ENCODE results near the gene EI24. TPM values are rescaled to one million over a fixed set of nuclear protein-coding genes. Genes with fewer than 3 reads are reported as not detected.

The EI24 gene
- total and polyA plus RNA-seq, 2 donors (not counting 1 experiment from before 2014, with no cell fraction given), result 94.6 to 180 TPM

GRCh38 chr11:125603207-125603606 lies 33.9 kb downstream of the EI24 start:
- peaks cover 4% of the 10 kb centered on the region for H3K4me1 ChIP-seq (ENCODE audit: control insufficient read depth, extremely low read depth, insufficient read depth, low read length)
- H4K20me1 ChIP-seq (ENCODE audit: control insufficient read depth, extremely low read depth, insufficient read depth, low read length), result no peaks in the 10 kb centered on the region
- peaks cover 24% of the 10 kb centered on the region for H3K36me3 ChIP-seq (ENCODE audit: control insufficient read depth, insufficient read depth, low read length)
- H3K9me3 ChIP-seq (ENCODE audit: control insufficient read depth, insufficient read depth, low read depth, low read length), result no peaks in the 10 kb centered on the region
- no peak for TF ChIP-seq EZH2 (IDR thresholded peaks at IDR 0.05; ENCODE audit: low read length, missing control alignments)
- TF ChIP-seq CTCF (conservative IDR thresholded peaks at IDR 0.05 in 1 of 2, IDR thresholded peaks at IDR 0.05 in 1 of 2; ENCODE audit: low read depth in 1 of 2, low read length in 2 of 2), result no peak
- no peak overlapping the region for H3K4me3 ChIP-seq (replicated peaks in 1 of 4; ENCODE audit: control extremely low read depth in 1 of 4, insufficient read depth in 1 of 4, low read depth in 3 of 4, low read length in 4 of 4)
- no peak overlapping the region for H3K9ac ChIP-seq (ENCODE audit: insufficient read depth, low read length)
- H2AFZ ChIP-seq (ENCODE audit: low read length), result no peak overlapping the region
- no peak overlapping the region for H3K27ac ChIP-seq (ENCODE audit: insufficient read depth, low read length)
- DNase-seq (ENCODE audit: low read depth in 2 of 2), result peak; percentile 17 to 46
- H3K27me3 ChIP-seq (ENCODE audit: control insufficient read depth, insufficient read depth, low read length), result no peaks in the 10 kb centered on the region
- H3K4me2 ChIP-seq (ENCODE audit: extremely low read depth, insufficient read depth, low read length), result no peak overlapping the region
- peaks cover 9% of the 10 kb centered on the region for H3K79me2 ChIP-seq (ENCODE audit: control insufficient read depth, insufficient read depth, low read length)

- H3K9ac ChIP-seq (ENCODE audit: insufficient read depth, low read length), result no peak overlapping the region
- no peak overlapping the region for H3K4me2 ChIP-seq (ENCODE audit: extremely low read depth, insufficient read depth, low read length)
- H3K79me2 ChIP-seq (ENCODE audit: control insufficient read depth, insufficient read depth, low read length), result peaks cover 3% of the 10 kb centered on the region
- H3K36me3 ChIP-seq (ENCODE audit: control insufficient read depth, insufficient read depth, low read length), result peaks cover 22% of the 10 kb centered on the region
- no peaks in the 10 kb centered on the region for H3K9me3 ChIP-seq (ENCODE audit: control insufficient read depth, insufficient read depth, low read depth, low read length)
- H4K20me1 ChIP-seq (ENCODE audit: control insufficient read depth, extremely low read depth, insufficient read depth, low read length), result no peaks in the 10 kb centered on the region
- no peak for DNase-seq (ENCODE audit: low read depth in 2 of 2)
- no peak overlapping the region for H3K4me3 ChIP-seq (replicated peaks in 1 of 4; ENCODE audit: control extremely low read depth in 1 of 4, insufficient read depth in 1 of 4, low read depth in 3 of 4, low read length in 4 of 4)
- H3K27ac ChIP-seq (ENCODE audit: insufficient read depth, low read length), result no peak overlapping the region
- H3K27me3 ChIP-seq (ENCODE audit: control insufficient read depth, insufficient read depth, low read length), result no peaks in the 10 kb centered on the region
- H3K4me1 ChIP-seq (ENCODE audit: control insufficient read depth, extremely low read depth, insufficient read depth, low read length), result peaks cover 4% of the 10 kb centered on the region
- TF ChIP-seq EZH2 (IDR thresholded peaks at IDR 0.05; ENCODE audit: low read length, missing control alignments) (no peak), CTCF (conservative IDR thresholded peaks at IDR 0.05 in 1 of 2, IDR thresholded peaks at IDR 0.05 in 1 of 2; ENCODE audit: low read depth in 1 of 2, low read length in 2 of 2) (no peak)
- H2AFZ ChIP-seq (ENCODE audit: low read length), result no peak overlapping the region
Measured at GRCh38 chr11:125605417-125605816, 36.1 kb downstream of the EI24 start.

- H3K27ac ChIP-seq (ENCODE audit: insufficient read depth, low read length), result no peak overlapping the region
- no peaks in the 10 kb centered on the region for H3K9me3 ChIP-seq (ENCODE audit: control insufficient read depth, insufficient read depth, low read depth, low read length)
- H4K20me1 ChIP-seq (ENCODE audit: control insufficient read depth, extremely low read depth, insufficient read depth, low read length), result no peaks in the 10 kb centered on the region
- H3K36me3 ChIP-seq (ENCODE audit: control insufficient read depth, insufficient read depth, low read length), result peaks cover 22% of the 10 kb centered on the region
- no peak for DNase-seq (ENCODE audit: low read depth in 2 of 2)
- H3K4me2 ChIP-seq (ENCODE audit: extremely low read depth, insufficient read depth, low read length), result no peak overlapping the region
- no peak overlapping the region for H3K4me3 ChIP-seq (replicated peaks in 1 of 4; ENCODE audit: control extremely low read depth in 1 of 4, insufficient read depth in 1 of 4, low read depth in 3 of 4, low read length in 4 of 4)
- H3K4me1 ChIP-seq (ENCODE audit: control insufficient read depth, extremely low read depth, insufficient read depth, low read length), result no peaks in the 10 kb centered on the region
- H3K9ac ChIP-seq (ENCODE audit: insufficient read depth, low read length), result no peak overlapping the region
- no peaks in the 10 kb centered on the region for H3K79me2 ChIP-seq (ENCODE audit: control insufficient read depth, insufficient read depth, low read length)
- H2AFZ ChIP-seq (ENCODE audit: low read length), result no peak overlapping the region
- TF ChIP-seq EZH2 (IDR thresholded peaks at IDR 0.05; ENCODE audit: low read length, missing control alignments) (no peak), CTCF (conservative IDR thresholded peaks at IDR 0.05 in 1 of 2, IDR thresholded peaks at IDR 0.05 in 1 of 2; ENCODE audit: low read depth in 1 of 2, low read length in 2 of 2) (no peak)
- no peaks in the 10 kb centered on the region for H3K27me3 ChIP-seq (ENCODE audit: control insufficient read depth, insufficient read depth, low read length)
Measured at GRCh38 chr11:125609545-125609944, 40.3 kb downstream of the EI24 start.
